ENCODE measurements around the gene MCOLN2.

Gene MCOLN2

GRCh38 chr1:84996846-84997666, at the start of gene MCOLN2:
MCOLN2 (minus strand) TSS chr1:84997113; CDS start chr1:84996872, 241 bp downstream.
- 0 out of 2 replicates have a peak, but pooled peaks have one; percentile 9 for TF ChIP-seq CTCF (IDR thresholded peaks at IDR 0.05; ENCODE audit: borderline replicate concordance, insufficient read depth, low read depth, low read length)
- peak within 1 kb of the TSS; percentile 96 for H3K4me3 ChIP-seq (ENCODE audit: low read depth, low read length)

- TF ChIP-seq CTCF (IDR thresholded peaks at IDR 0.05; ENCODE audit: borderline replicate concordance, insufficient read depth, low read depth, low read length): no peak
- no peak overlapping the region for H3K4me3 ChIP-seq (ENCODE audit: low read depth, low read length)
Observed at GRCh38 chr1:85042413-85042812, 45.5 kb upstream of the MCOLN2 start.

GRCh38 chr1:85041793-85042192, 44.9 kb upstream of the MCOLN2 start:
- TF ChIP-seq CTCF (IDR thresholded peaks at IDR 0.05; ENCODE audit: borderline replicate concordance, insufficient read depth, low read depth, low read length): no peak

GRCh38 chr1:85033221-85033620, 36.3 kb upstream of the MCOLN2 start:
- no peak overlapping the region for H3K4me3 ChIP-seq (ENCODE audit: low read depth, low read length)
- TF ChIP-seq CTCF (IDR thresholded peaks at IDR 0.05; ENCODE audit: borderline replicate concordance, insufficient read depth, low read depth, low read length): no peak

More at GRCh38 chr1:85041793-85042192, 44.9 kb upstream of the MCOLN2 start:
- H3K4me3 ChIP-seq (ENCODE audit: low read depth, low read length): no peak overlapping the region

- TF ChIP-seq CTCF (IDR thresholded peaks at IDR 0.05; ENCODE audit: borderline replicate concordance, insufficient read depth, low read depth, low read length): no peak
- H3K4me3 ChIP-seq (ENCODE audit: low read depth, low read length): no peak overlapping the region
Observed at GRCh38 chr1:85030536-85030935, 33.6 kb upstream of the MCOLN2 start.

GRCh38 chr1:85028151-85028550, 31.2 kb upstream of the MCOLN2 start:
- no peak overlapping the region for H3K4me3 ChIP-seq (ENCODE audit: low read depth, low read length)
- no peak for TF ChIP-seq CTCF (IDR thresholded peaks at IDR 0.05; ENCODE audit: borderline replicate concordance, insufficient read depth, low read depth, low read length)
